K562 (cell line): ENCODE data around the gene KLHL33. TPM values are rescaled to one million over a fixed set of nuclear protein-coding genes. Genes with fewer than 3 reads are reported as not detected.

Source experiments
- CTBP1 ChIP-seq: fragments of 450-650 bp; IDR thresholded peaks from 2 replicates; pipeline ENCODE4 v1.6.1; 2016; ENCODE audit warnings: borderline replicate concordance
- E2F3 ChIP-seq: fragments of 250-450 bp; sonication (Bioruptor Pico); IDR thresholded peaks from 2 replicates; pipeline ENCODE4 v1.4.0; 2020; ENCODE audit warnings: mild to moderate bottlenecking
- FOXK1 ChIP-seq: sonication (generic); formaldehyde crosslinking; IDR thresholded peaks from 2 replicates; pipeline ENCODE4 v1.8.0; 2022; ENCODE audit warnings: missing genetic modification reagents, mild to moderate bottlenecking, borderline replicate concordance
- HCFC1 ChIP-seq: IDR thresholded peaks from 2 replicates; pipeline ENCODE4 v1.6.1; 2012; ENCODE audit warnings: low read depth, low read length, improper control_type of control experiment
- L3MBTL2 ChIP-seq: fragments of 450-650 bp; IDR thresholded peaks from 2 replicates; pipeline ENCODE4 v1.6.1; 2016; ENCODE audit warnings: mild to moderate bottlenecking, moderate library complexity
- MBD2 ChIP-seq: sonication (generic); IDR thresholded peaks from 2 replicates; pipeline ENCODE4 v1.6.1; 2016; ENCODE audit warnings: low read depth, borderline replicate concordance
- NFATC3 ChIP-seq: fragments of 450-650 bp; IDR thresholded peaks from 2 replicates; pipeline ENCODE4 v1.6.1; 2017; ENCODE audit warnings: mild to moderate bottlenecking
- NRF1 ChIP-seq, 2 experiments: fragments of 450-650 bp; IDR thresholded peaks in 1 of 2; conservative IDR thresholded peaks in 1 of 2; 2 replicates each; pipeline ENCODE4 v1.6.1; 2014; ENCODE audit warnings: mild to moderate bottlenecking in 2 of 2
- RAD51 ChIP-seq: fragments of 450-650 bp; IDR thresholded peaks from 2 replicates; pipeline ENCODE4 v1.7.1; 2016; ENCODE audit warnings: low read depth, mild to moderate bottlenecking, borderline replicate concordance
- RBM22 ChIP-seq: fragments of 200-400 bp; formaldehyde crosslinking; IDR thresholded peaks from 2 replicates; pipeline ENCODE4 v1.6.1; 2018; ENCODE audit warnings: low read length, low read depth; ENCODE audit not compliant: poor library complexity, severe bottlenecking
- RCOR1 ChIP-seq, 2 experiments: IDR thresholded peaks; 2 replicates each; pipeline ENCODE4 v1.6.1; 2012; ENCODE audit warnings: low read depth in 2 of 2, low read length in 2 of 2, borderline replicate concordance in 1 of 2, improper control_type of control experiment in 1 of 2
- SAP30 ChIP-seq: fragments of 200-600 bp; sonication (generic); IDR thresholded peaks from 2 replicates; pipeline ENCODE4 v1.6.1; 2012; ENCODE audit warnings: borderline replicate concordance, low read depth, mild to moderate bottlenecking, moderate library complexity, low read length, control low read depth, inconsistent platforms; ENCODE audit not compliant: insufficient read depth, poor library complexity, severe bottlenecking
- SMARCB1 ChIP-seq: IDR thresholded peaks from 2 replicates; pipeline ENCODE4 v1.6.1; 2011; ENCODE audit warnings: improper control_type of control experiment, low read depth; ENCODE audit not compliant: insufficient read length
- SNIP1 ChIP-seq: fragments of 450-650 bp; IDR thresholded peaks from 2 replicates; pipeline ENCODE4 v1.7.1; 2017; ENCODE audit warnings: low read depth, mild to moderate bottlenecking
- TEAD4 ChIP-seq, 2 experiments: sonication (generic) in 1 of 2; formaldehyde crosslinking in 1 of 2; IDR thresholded peaks; 2 replicates each; pipeline versions ENCODE4 v1.6.1 to v1.8.0; 2012 to 2022; ENCODE audit warnings: borderline replicate concordance in 1 of 2, inconsistent platforms in 1 of 2, low read length in 1 of 2, mild to moderate bottlenecking in 1 of 2, missing genetic modification reagents in 1 of 2
- ZEB2 ChIP-seq: fragments of 450-650 bp; IDR thresholded peaks from 2 replicates; pipeline ENCODE4 v1.6.1; 2016
- ZNF175 ChIP-seq: fragments of 200-800 bp; sonication (Bioruptor generic); IDR thresholded peaks from 2 replicates; pipeline ENCODE4 v1.6.1; 2016; ENCODE audit warnings: low read depth, mild to moderate bottlenecking, missing genetic modification characterization, missing compliant biosample characterization
- ZNF668 ChIP-seq: fragments of 250-450 bp; sonication (Bioruptor Pico); IDR thresholded peaks from 2 replicates; pipeline ENCODE4 v1.8.0; 2022; ENCODE audit warnings: mild to moderate bottlenecking, inconsistent platforms
- polyA plus RNA-seq, 8 experiments: library from polyadenylated mRNA; depleted of rRNA in 4 of 8; stranded (reverse) in 5 of 8; unstranded in 3 of 8; fragments of >200 nt; fragmentation: Nextera tagmentation in 2 of 8; fragmentation: Illumina TruSeq in 1 of 8; extraction: Ambion mirVana in 2 of 8; extraction: Trizol in 1 of 8; gene quantifications; 2 replicates each; pipeline versions ENCODE4 v1.2.1 to v1.2.3, GENCODE V29; 2011 to 2014; ENCODE audit warnings: inconsistent platforms in 1 of 8, missing spikeins in 1 of 8
- total RNA-seq, 7 experiments: library from RNA; depleted of rRNA in 6 of 7; stranded (reverse); fragments of >200 nt in 6 of 7; fragmentation: Illumina TruSeq in 2 of 7; extraction: Trizol in 2 of 7; gene quantifications; 2 replicates each; pipeline versions ENCODE4 v1.2.1 to v1.2.3, GENCODE V29; 2011 to 2021; ENCODE audit warnings: low replicate concordance in 1 of 7
- TF ChIP-seq, protein P1 (sequence below): sonication (generic); formaldehyde crosslinking; IDR thresholded peaks from 2 replicates; pipeline ENCODE4 v1.9.0; 2022; ENCODE audit warnings: mild to moderate bottlenecking, missing genetic modification reagents
- TF ChIP-seq, protein P2 (sequence below): sonication (generic); formaldehyde crosslinking; IDR thresholded peaks from 2 replicates; pipeline ENCODE4 v1.8.0; 2022; ENCODE audit warnings: missing genetic modification reagents, mild to moderate bottlenecking, moderate library complexity, borderline replicate concordance
- TF ChIP-seq, protein P3 (sequence below): IDR thresholded peaks from 2 replicates; pipeline ENCODE4 v1.6.1; 2011; ENCODE audit not compliant: insufficient read length; ENCODE audit errors: extremely low read depth
- TF ChIP-seq, protein P4 (sequence below): fragments of 450-650 bp; IDR thresholded peaks from 2 replicates; pipeline ENCODE4 v1.7.1; 2018; ENCODE audit warnings: mild to moderate bottlenecking, low read depth; ENCODE audit not compliant: partially characterized antibody

KLHL33 gene
- total and polyA plus RNA-seq, 9 of the 15 experiments (the other 6 are each of a cell fraction or from before 2014, with no cell fraction given): 0.04 to 0.27 (median 0.13) TPM; not detected in 6

DNA sequence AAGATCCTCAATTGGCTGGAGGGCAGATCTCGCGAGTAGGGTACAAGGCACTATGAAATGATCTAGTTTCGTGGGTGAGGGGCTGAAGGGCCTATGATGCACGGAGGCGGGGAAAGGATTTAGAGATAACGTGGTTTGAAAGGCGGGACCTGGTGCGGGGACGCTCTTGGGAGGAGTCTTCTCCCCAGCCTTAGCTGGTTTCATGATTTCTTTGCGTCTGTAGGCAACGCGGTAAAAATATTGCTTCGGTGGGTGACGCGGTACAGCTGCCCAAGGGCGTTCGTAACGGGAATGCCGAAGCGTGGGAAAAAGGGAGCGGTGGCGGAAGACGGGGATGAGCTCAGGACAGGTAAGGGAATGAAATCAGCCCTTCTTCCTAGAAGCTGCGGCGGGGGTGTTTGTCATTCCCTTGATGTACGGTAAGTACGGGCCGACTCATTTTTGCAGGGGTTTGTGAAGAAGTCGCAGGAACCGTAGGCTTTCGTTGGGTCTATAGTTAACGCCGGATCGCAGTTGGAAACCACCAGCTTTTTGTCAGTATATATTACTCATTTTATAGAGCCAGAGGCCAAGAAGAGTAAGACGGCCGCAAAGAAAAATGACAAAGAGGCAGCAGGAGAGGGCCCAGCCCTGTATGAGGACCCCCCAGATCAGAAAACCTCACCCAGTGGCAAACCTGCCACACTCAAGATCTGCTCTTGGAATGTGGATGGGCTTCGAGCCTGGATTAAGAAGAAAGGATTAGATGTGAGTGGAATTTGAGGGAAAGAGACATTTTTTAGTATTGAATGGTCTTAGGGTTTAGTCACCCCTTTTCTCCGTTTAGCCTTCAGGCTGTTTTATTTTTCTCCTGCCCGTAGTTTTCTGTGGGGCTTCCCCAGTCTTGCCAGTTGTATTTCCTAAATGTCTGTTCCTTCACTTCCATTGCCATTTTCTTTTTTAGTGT is 19.7 kb upstream of the KLHL33 start (continued):
- TF ChIP-seq RCOR1 (IDR thresholded peaks at IDR 0.05; ENCODE audit: borderline replicate concordance in 1 of 2, low read depth in 2 of 2, low read length in 2 of 2) (peak in 1 of 2 experiments; percentile 48; a peak in 1 of 4 replicates), RAD51 (no peak), CTBP1 (peak; percentile 21; the same call in 1 of the 2 replicates), L3MBTL2 (peak; percentile 46), SNIP1 (no peak), NFATC3 (no peak), ZEB2 (peak; percentile 56; the same call in 1 of the 2 replicates), HCFC1 (no peak), ZNF175 (CRISPR knock-in tag) (0 out of 2 replicates have a peak, but pooled peaks have one; percentile 46), E2F3 (0 out of 2 replicates have a peak, but pooled peaks have one; percentile 56), RBM22 (no peak), TEAD4 (IDR thresholded peaks at IDR 0.05; ENCODE audit: low read length) (no peak), TEAD4 (CRISPR knock-in tag; IDR thresholded peaks at IDR 0.05; ENCODE audit: borderline replicate concordance) (no peak), SMARCB1 (no peak), SAP30 (no peak), FOXK1 (CRISPR knock-in tag) (no peak), MBD2 (no peak), NRF1 (conservative IDR thresholded peaks at IDR 0.05 in 1 of 2, IDR thresholded peaks at IDR 0.05 in 1 of 2) (0 out of 4 replicates have a peak, but pooled peaks of 1 of the 2 experiments have one; percentile 12), ZNF668 (CRISPR knock-in tag) (no peak)
- TF ChIP-seq, protein P1, sequence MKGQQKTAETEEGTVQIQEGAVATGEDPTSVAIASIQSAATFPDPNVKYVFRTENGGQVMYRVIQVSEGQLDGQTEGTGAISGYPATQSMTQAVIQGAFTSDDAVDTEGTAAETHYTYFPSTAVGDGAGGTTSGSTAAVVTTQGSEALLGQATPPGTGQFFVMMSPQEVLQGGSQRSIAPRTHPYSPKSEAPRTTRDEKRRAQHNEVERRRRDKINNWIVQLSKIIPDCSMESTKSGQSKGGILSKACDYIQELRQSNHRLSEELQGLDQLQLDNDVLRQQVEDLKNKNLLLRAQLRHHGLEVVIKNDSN (CRISPR knock-in tag): peak; percentile 54
- TF ChIP-seq, protein P2, sequence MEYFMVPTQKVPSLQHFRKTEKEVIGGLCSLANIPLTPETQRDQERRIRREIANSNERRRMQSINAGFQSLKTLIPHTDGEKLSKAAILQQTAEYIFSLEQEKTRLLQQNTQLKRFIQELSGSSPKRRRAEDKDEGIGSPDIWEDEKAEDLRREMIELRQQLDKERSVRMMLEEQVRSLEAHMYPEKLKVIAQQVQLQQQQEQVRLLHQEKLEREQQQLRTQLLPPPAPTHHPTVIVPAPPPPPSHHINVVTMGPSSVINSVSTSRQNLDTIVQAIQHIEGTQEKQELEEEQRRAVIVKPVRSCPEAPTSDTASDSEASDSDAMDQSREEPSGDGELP: peak; percentile 24; the same call in 1 of the 2 replicates
- TF ChIP-seq, protein P3, sequence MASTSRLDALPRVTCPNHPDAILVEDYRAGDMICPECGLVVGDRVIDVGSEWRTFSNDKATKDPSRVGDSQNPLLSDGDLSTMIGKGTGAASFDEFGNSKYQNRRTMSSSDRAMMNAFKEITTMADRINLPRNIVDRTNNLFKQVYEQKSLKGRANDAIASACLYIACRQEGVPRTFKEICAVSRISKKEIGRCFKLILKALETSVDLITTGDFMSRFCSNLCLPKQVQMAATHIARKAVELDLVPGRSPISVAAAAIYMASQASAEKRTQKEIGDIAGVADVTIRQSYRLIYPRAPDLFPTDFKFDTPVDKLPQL: no peak
- TF ChIP-seq, protein P4, sequence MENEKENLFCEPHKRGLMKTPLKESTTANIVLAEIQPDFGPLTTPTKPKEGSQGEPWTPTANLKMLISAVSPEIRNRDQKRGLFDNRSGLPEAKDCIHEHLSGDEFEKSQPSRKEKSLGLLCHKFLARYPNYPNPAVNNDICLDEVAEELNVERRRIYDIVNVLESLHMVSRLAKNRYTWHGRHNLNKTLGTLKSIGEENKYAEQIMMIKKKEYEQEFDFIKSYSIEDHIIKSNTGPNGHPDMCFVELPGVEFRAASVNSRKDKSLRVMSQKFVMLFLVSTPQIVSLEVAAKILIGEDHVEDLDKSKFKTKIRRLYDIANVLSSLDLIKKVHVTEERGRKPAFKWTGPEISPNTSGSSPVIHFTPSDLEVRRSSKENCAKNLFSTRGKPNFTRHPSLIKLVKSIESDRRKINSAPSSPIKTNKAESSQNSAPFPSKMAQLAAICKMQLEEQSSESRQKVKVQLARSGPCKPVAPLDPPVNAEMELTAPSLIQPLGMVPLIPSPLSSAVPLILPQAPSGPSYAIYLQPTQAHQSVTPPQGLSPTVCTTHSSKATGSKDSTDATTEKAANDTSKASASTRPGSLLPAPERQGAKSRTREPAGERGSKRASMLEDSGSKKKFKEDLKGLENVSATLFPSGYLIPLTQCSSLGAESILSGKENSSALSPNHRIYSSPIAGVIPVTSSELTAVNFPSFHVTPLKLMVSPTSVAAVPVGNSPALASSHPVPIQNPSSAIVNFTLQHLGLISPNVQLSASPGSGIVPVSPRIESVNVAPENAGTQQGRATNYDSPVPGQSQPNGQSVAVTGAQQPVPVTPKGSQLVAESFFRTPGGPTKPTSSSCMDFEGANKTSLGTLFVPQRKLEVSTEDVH: no peak
